GM21515 (cell line): ENCODE results near the gene EIF2B4.

Experiments
- ATAC-seq: cut with Tn5 transposase; IDR thresholded peaks from one replicate; pipeline ENCODE4 v1.9.1; 2021; ENCODE audit not compliant: unreplicated experiment

EIF2B4 gene

DNA sequence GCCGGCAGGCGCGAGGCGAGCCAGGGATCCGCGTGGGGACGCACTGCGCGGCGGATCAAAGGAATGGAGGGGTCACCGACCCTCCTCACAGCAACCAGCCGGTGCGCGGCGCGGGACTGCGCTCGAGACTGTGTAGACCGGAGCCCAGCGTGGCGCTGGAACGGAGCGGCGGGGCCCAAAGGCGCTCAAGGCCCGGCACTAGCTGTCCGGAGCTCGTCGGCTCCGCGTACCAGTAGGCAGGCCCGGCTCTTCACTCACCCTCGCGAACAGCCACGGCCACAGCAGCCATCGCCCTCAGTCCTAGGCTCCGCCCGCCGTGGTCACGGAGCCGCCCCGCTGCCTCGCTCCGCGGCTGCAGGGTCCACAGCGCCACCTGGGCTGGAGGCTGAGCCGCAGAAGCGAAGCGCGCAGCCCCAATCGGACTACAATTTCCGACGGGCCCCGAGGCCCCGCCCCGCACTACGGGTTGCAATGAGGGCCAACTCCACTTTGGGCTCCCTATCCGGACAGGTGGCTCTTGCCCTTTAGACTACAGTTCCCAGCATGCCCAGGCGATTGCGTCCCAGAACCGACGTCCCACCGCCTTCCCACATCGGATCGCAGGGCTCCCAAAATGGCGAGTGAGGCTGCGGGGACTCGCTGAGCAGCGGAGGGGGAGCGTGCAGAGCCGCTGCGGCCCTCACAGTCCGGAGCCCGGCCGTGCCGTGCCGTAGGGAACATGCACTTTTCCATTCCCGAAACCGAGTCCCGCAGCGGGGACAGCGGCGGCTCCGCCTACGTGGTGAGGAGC, at the start of gene EIF2B4, which contains the start of gene SNX17:
TSS of gene EIF2B4 (minus strand) at position 313 of the 790 bp plus-strand sequence. CDS start at position 289, 24 bp downstream.
TSS of gene SNX17 (plus strand) at position 591 of the 790 bp plus-strand sequence. CDS start at position 719, 128 bp downstream.
- ATAC-seq, result peak; percentile 85

GRCh38 chr2:27416151-27416550, 46.0 kb upstream of the EIF2B4 start:
- ATAC-seq, result no peak

DNA sequence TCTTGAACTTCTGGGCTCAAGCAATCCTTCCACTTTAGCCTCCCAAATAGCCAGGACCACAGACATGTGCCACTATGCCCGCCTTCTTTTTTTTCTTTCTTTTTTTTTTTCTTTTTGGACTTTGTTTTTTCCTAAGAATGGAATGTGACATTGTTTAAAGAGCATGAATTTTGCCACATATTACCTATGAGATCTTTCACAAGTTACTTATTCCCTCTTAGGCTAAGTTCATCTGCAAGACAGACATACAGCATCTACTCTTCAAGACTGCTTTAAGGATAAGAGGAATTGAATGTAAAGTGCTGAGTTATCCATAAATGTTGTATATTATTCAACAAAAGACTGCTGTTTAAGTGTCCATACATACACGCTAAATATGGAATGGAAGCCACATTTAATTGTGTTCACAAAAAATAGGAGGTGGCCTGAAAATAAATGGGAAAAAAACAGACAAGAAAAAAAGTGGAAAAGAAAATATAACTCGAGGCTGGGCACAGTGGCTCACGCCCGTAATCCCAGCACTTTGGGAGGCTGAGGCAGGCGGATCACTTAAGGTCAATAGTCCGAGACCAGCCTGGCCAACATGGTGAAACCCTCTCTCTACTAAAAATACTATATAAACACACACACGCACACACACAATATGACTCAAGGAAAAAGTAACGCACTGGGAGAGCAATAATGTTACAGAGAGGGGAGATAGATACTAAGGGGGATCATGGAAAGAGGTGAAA, 42.4 kb upstream of the EIF2B4 start:
- ATAC-seq, result no peak

DNA sequence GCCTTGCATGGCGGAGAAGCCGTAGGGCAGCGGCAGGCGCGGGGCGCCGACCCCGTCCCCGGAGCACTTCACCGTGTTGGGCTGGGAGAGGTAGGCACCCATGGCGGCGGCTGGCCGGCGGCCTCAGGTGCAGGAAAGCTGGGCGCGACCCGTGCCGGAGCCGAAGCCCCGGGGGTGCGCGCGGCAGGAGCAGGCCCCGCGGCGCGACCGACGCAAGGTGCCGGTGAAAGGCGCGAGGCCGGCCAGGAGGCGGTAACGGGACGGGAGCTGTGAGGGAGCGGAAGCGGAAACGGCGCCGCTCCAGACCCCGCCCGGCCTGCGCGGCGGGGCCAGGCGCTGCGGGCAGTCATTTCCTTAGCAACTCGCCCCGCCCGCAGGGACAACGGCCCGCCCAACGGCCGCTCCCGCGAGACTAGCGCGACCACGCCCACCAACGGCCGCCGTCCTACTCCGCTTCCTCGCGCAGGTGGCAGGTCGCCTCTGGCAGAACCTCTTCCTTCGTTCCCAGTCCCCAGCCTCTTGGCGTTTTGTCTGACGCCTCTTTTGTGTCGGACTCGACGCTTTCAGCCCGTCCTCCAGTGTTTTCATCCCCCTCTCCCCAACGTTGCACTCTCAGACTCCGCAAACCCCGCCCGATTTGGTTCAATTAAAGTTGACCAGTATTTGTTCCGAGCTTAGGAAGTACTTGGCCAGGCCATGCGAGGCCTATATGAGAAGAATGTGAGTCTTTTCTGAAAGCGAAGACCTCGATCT, 39.4 kb upstream of the EIF2B4 start, which contains the start of gene PPM1G:
TSS of gene PPM1G (minus strand) at position 271 of the 753 bp plus-strand sequence. CDS start at position 102, 169 bp downstream.
- peak; percentile 92 for ATAC-seq

DNA sequence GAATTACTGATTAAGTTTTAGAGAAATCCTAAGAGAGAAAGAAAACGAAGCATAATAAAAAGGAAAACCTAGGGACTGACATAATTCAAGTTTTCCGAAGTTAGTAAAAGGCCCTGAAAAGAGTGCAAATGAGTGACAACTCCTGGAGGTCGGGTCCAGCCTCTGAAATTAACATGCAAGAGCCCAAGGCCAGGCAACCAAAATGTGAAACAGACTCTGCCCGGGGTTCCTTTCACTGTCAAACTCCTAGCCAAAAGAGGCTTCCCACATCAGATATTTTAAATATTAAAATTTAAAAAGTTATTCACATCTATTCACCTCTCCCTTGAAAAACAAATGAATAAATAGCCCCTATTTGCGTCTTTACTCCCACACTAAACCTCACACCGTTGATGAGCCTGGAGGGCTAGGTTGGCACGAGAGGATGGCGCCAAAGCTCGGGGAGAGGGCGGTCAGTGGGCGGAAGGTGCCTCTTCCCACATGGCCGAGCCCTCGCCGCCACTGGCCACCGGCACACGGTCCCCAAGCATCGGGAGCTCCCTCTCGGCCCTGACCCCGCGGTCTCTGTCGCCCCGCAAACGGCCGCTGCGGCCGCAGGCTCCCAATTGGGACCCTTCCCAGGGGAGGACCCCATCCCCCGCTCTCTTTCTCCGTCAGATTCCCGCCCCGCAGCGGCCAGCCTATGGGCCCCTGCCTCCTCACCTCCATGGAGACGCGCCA, 38.6 kb upstream of the EIF2B4 start:
- ATAC-seq, result peak; percentile 27

GRCh38 chr2:27407798-27408491, 37.8 kb upstream of the EIF2B4 start:
- ATAC-seq, result no peak

- ATAC-seq, result no peak
Measured at GRCh38 chr2:27400348-27401135, 30.4 kb upstream of the EIF2B4 start.

DNA sequence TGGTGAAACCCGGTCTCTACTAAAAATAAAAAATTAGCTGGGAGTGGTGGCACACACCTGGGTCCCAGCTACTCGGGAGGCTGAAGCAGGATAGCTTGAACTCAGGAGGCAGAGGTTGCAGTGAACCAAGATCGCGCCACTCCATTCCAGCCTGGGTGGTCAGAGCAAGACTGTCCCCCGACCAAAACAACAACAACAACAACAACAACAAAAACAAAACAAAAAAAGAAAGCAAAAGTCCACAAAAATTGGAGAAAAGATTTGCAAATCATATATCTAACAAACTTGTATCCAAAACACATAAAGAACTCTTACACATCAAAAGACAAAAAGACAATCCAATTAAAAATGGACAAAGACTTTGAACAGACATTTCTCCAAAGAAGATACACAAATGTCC, 28.8 kb upstream of the EIF2B4 start:
- ATAC-seq, result no peak

DNA sequence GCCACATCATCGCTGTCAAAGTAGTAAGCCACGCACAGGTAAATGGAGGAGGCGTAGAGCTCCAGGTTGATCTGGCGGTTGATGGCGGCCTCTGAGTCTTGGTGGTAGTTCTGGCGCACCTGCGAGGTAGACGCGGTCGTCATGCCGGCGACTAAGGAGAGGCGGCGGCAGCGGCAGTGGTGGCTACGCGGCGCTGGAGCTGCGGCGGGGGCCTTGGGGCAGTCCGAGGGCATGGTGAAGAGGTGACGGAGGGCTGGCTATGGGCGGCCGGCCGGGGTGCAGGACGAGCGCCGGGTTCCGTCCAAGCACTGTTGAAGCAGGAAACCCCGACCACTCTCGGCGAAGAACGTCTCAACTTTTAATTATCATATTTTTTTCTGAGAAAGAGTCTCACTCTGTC, 23.1 kb upstream of the EIF2B4 start:
- no peak for ATAC-seq

GRCh38 chr2:27390822-27391679, 20.9 kb upstream of the EIF2B4 start:
- no peak for ATAC-seq

- ATAC-seq, result no peak
Measured at GRCh38 chr2:27381577-27382181, 11.5 kb upstream of the EIF2B4 start.

DNA sequence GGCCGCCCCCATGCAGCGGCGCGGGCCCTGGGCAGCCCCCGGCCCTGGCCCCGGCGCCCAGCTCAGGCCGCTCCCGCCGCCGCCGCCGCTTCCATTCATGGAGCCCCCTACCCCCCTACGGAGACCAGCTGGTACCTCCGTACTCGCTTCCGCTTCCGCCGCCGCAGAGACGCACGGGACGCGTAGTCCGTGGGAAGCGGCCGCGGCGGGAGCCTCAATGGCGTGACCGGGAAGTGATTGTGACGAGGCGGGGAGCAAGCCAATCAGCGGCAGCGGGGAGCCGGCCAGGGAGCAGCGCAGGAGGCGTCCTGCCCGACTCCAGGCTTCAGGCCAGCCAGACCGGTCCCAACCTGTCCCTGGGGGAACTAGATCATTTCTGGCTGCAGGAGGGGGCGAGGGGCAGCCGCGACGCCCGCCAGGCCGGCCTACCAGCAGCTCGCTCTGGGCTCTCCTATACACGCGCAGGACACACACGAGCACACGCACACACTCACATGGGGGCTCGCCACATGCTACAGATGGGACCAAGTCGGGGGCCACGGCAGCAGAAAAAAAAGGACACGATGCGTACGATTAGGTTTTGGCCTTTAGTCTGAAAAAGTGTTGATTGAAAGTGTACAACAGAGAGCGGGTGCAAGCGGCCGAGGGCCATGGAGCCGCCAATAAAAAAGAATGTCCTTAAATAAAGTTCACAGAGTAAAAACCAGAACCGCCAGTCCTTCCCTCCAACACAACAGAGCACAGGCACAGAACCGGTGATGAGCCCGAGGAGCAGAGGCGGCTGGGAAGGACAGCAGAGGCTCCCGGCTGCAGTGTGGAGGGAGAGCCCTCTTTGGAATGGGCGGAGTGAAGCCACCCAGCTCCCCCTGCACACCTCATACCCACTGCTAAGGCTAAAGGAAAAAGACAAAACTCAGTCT, 10.7 kb upstream of the EIF2B4 start, which contains the start of gene ZNF513:
TSS of gene ZNF513 (minus strand) at position 109 of the 920 bp plus-strand sequence. CDS start 208 bp downstream, outside the sequence.
- ATAC-seq, result peak; percentile 74

DNA sequence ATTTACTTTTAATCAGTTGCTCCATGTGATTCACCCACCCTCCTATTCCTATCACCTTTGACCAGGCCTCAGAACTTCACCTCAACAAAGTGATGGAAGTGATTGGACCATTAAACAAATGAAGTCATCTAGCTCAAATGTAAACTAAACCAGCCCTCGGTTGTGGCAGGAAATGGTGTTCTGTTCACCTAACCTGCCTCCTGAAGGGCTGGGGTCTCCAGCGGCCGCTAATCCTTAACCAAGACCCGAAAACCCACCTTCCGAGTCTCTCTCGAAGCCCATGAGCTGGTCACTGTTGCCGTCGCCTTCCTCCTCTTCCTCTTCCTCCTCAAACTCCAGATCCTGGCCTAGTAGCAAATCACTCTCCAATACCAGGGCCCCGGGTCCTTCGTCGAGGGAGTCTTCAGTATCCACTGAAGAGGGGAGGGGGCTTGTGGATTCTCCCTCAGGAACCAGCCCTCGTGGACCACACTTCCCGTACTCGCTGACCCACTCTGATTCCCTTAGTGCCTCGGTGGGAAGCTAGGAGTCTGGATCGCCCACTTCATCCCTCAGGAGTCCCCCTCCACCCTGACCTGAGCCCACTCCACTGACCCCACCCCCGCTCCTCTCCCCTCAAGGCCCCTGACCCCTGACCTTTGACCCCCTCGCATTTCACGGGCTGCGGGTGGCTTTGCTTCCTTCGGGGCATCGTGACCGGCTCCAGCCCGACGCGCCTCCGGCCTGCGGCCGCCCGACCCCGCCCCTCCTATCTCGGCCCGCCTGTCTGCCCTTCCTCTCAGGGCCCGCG, 9.9 kb upstream of the EIF2B4 start:
- peak; percentile 20 for ATAC-seq

DNA sequence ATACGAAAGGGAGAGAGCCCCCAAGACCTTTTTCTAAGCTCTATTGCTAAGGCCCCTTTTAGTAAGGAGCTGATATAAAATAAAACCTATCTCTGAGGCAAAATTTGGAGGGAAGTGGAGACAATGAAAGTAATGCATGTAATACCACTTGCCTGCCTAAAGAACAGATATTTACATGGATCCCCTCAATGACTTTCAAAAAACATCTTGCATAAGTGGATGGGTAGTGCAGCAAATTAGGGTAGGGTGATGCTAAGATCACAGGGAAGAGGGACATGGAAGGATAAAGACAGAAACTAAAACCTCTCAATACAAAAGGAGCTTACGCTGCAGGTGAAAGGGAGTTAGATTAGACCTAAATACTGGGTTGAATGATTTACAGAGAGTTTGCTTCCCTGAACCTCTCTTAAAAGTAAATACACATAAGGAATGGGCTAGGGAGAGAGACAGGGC, 9.3 kb upstream of the EIF2B4 start:
- no peak for ATAC-seq

DNA sequence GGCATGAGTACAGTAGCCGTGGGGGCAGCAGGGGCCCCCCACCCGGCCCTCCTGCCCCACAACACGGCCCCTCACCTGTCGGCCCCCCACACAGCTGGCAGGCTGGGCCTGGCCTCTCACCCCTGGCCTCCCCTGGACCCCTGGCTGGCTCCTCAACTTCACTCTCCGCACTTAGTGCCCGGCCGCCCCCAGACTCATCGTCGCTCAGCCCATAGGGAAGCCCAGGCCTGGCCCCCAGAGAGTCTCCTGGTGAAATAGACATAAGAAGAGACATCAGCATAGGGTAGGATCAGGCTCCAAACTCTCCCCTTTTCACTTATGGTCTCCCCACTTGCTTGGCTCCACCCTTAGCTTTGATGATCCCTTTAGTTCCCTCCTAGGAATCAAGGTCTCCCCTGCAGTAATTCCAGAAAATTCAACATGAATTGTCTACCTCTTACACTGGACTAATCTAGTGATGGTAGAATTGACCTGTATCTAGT, 8.7 kb upstream of the EIF2B4 start:
- no peak for ATAC-seq
